Common myeloid progenitor, CD34-positive (primary cell): ENCODE measurements around the gene APAF1.
A peak's percentile ranks its signal among the peaks of the same experiment; 100 is the strongest.

Experiments
- CTCF ChIA-PET: fragments of 350-600 bp; sonication (Branson Sonifier 250); formaldehyde crosslinking; loops from one replicate; lab custom pipeline; 2021; ENCODE audit warnings: antibody characterized with exemption; lab: Charles Lee
- POLR2A ChIA-PET: fragments of 350-600 bp; sonication (Branson Sonifier 250); formaldehyde crosslinking; loops from one replicate; lab custom pipeline; 2021; ENCODE audit warnings: antibody characterized with exemption; lab: Charles Lee
- DNase-seq, 3 donors: peaks; one replicate each; pipeline versions ENCODE4 v3.0.0 to v3.0.0-alpha.2; 2013
- H3K27ac ChIP-seq, 2 experiments: 1 replicate in 1 of 2; 2 replicates in 1 of 2; pipeline ENCODE4 v1.7.0; 2013; ENCODE audit warnings: inconsistent platforms in 2 of 2, low read length in 2 of 2, mild to moderate bottlenecking in 2 of 2, low read depth in 1 of 2, moderate library complexity in 1 of 2; ENCODE audit not compliant: severe bottlenecking in 2 of 2, insufficient read depth in 1 of 2, poor library complexity in 1 of 2
- H3K27me3 ChIP-seq, 5 experiments: replicated peaks in 2 of 5; 1 replicate in 3 of 5; 2 replicates in 2 of 5; pipeline versions ENCODE4 v1.6.1 to v1.7.0; 2013; ENCODE audit warnings: low read length in 4 of 5, mild to moderate bottlenecking in 2 of 5, moderate library complexity in 2 of 5, inconsistent platforms in 1 of 5; ENCODE audit not compliant: insufficient read depth in 5 of 5, control insufficient read depth in 4 of 5
- H3K36me3 ChIP-seq, 4 experiments: 1 replicate in 2 of 4; 2 replicates in 2 of 4; pipeline versions ENCODE4 v1.6.1 to v1.7.0; 2013; ENCODE audit warnings: low read length in 3 of 4, control low read depth in 1 of 4, mild to moderate bottlenecking in 1 of 4; ENCODE audit not compliant: control insufficient read depth in 4 of 4, insufficient read depth in 4 of 4
- H3K4me1 ChIP-seq, 4 experiments: 1 replicate in 3 of 4; 2 replicates in 1 of 4; pipeline versions ENCODE4 v1.6.1 to v1.7.1; 2013; ENCODE audit warnings: low read length in 3 of 4, mild to moderate bottlenecking in 3 of 4, control low read depth in 1 of 4, inconsistent platforms in 1 of 4, moderate library complexity in 1 of 4; ENCODE audit not compliant: control insufficient read depth in 4 of 4, insufficient read depth in 4 of 4; ENCODE audit errors: control extremely low read depth in 1 of 4
- H3K4me3 ChIP-seq, 7 experiments: 1 replicate in 4 of 7; 2 replicates in 3 of 7; pipeline versions ENCODE4 v1.5.1 to v1.7.0; 2013; ENCODE audit warnings: mild to moderate bottlenecking in 7 of 7, low read length in 6 of 7, moderate library complexity in 6 of 7, inconsistent platforms in 2 of 7, low read depth in 2 of 7, control low read depth in 1 of 7; ENCODE audit not compliant: insufficient read depth in 4 of 7, control insufficient read depth in 1 of 7; ENCODE audit errors: extremely low read depth in 1 of 7
- H3K9me3 ChIP-seq, 5 experiments: 1 replicate in 4 of 5; 2 replicates in 1 of 5; pipeline versions ENCODE4 v1.6.1 to v1.7.1; 2013; ENCODE audit warnings: low read length in 4 of 5, mild to moderate bottlenecking in 2 of 5, inconsistent platforms in 1 of 5, low read depth in 1 of 5, moderate library complexity in 1 of 5; ENCODE audit not compliant: control insufficient read depth in 4 of 5, insufficient read depth in 2 of 5; ENCODE audit errors: control extremely low read depth in 1 of 5
- WGBS: methylation state at CpG from one replicate; pipeline ENCODE4 v1.1.5; 2013; ENCODE audit not compliant: insufficient coverage; 5-methylcytosine and 5-hydroxymethylcytosine counted together

Gene APAF1

DNA sequence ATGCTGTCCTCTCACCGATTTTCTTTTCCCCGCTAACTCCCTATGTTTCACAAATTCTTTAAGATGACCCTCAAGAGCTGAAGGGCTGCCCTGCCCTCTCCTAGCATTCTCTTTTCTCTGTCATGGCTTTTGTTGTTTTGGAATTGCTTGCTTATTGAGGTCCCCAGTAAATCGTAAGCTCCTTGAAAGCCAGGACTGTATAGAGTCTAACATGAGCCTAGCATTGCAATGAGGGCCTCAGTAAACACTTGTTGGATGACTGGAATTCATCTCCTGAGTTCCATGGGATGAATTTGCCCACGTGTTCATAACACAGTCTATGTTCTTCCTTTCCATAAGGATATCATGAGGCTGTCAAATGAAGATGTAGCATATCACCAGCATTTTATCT is 92.2 kb downstream of the APAF1 start:
- ChIA-PET POLR2A (no interaction called here), CTCF (no interaction called here)
- DNase-seq = no peak
- Histone ChIP-seq H3K36me3 (peaks cover 2 to 12% (median 9%) of the 10 kb centered on the region in 4 experiments), H3K9me3 (peaks cover 0 to 3% (median 0%) of the 10 kb centered on the region in 5 experiments), H3K27me3 (peaks cover 3 to 17% (median 9%) of the 10 kb centered on the region in 5 experiments), H3K27ac (no peak overlapping the region), H3K4me3 (no peak overlapping the region), H3K4me1 (no peaks in the 10 kb centered on the region)
- WGBS = 98% methylated on average over 4 of the region's 4 CpGs

DNA sequence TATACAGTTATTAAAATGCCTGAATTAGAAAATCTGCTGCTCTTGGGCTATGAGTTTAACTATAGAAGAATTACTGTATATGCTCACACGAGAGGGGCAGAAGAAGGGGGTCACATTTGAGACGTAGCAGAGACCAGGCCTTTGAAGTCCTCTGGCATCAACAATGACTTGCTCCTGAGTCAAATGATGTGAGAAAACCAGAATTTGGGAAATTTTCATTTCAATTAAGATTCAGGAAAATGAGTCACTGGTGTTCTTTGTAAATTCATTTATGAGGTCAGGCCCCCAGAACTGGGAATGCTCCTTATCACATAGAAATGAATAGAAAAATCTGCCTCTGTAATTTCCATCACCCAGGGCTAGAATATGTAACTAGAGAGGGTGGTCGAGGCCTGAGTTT is 92.9 kb downstream of the APAF1 start:
- DNase-seq = no peak
- peaks cover 3 to 22% (median 10%) of the 10 kb centered on the region in 5 experiments for H3K27me3 ChIP-seq
- H3K4me3 ChIP-seq = no peak overlapping the region
- WGBS = 90% methylated on average over 3 of the region's 3 CpGs
- ChIA-PET POLR2A (no interaction called here), CTCF (no interaction called here)
- H3K9me3 ChIP-seq = peaks cover 0 to 3% (median 0%) of the 10 kb centered on the region in 5 experiments
- peaks cover 2 to 7% (median 5%) of the 10 kb centered on the region in 4 experiments for H3K36me3 ChIP-seq
- no peak overlapping the region for H3K27ac ChIP-seq
- H3K4me1 ChIP-seq = no peaks in the 10 kb centered on the region

DNA sequence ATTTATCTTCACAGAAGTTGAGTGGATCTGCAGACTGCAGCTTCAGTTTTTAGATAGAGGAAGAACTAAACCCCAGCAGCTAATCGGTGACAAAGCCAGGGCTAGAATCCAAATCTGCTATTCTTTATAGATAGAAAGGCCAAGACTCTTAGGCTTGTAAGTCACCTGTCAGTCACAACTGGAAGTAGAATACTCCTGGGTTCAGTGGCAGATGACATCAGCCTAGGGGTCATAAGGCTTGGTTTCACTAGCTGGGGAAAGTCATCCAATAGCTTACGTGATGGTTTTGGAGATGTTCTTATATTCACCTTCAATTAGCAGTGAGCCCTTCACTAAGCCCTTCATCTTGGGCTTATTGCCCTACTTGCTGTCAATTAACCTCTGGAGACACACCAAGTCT is 93.4 kb downstream of the APAF1 start:
- POLR2A ChIA-PET = no interaction called here
- WGBS = 75% methylated on average over 1 of the region's 2 CpGs
- peaks cover 2 to 7% (median 4%) of the 10 kb centered on the region in 4 experiments for H3K36me3 ChIP-seq
- no peak for DNase-seq
- CTCF ChIA-PET = no interaction called here
- H3K9me3 ChIP-seq = peaks cover 0 to 3% (median 0%) of the 10 kb centered on the region in 5 experiments
- H3K4me3 ChIP-seq = no peak overlapping the region
- H3K27me3 ChIP-seq = peaks cover 5 to 22% (median 10%) of the 10 kb centered on the region in 5 experiments
- H3K27ac ChIP-seq = no peak overlapping the region
- no peaks in the 10 kb centered on the region for H3K4me1 ChIP-seq

DNA sequence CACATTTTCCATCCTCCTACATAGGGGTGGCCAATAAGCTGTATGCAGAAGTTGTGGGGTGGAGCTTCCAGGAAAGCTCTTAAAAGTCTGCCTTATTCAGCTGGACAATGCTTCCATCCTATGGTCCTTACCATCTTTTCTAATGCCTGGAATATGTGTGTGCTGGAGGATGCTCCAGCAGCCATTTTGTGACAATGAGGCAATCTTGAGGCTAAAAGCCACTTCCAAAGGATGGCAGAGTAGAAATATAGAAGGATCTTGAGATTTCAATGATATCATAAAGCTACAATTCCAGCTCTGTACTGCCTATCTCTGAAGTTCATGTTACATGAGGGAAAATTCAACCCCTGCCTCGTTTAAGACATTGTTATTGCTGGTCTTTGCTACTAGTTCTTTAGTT is 95.7 kb downstream of the APAF1 start:
- Histone ChIP-seq H3K27me3 (peaks cover 6 to 34% (median 16%) of the 10 kb centered on the region in 5 experiments), H3K27ac (no peak overlapping the region), H3K36me3 (peaks cover 0 to 4% (median 2%) of the 10 kb centered on the region in 4 experiments), H3K4me3 (no peak overlapping the region), H3K4me1 (peaks cover 0 to 6% (median 5%) of the 10 kb centered on the region in 4 experiments), H3K9me3 (peaks cover 0 to 3% (median 0%) of the 10 kb centered on the region in 5 experiments)
- no peak for DNase-seq
- ChIA-PET POLR2A (no interaction called here), CTCF (interaction anchor here (1.3 kb wide), 1 partner anchor 12 kb away, joined by 4 read pairs; no protein-coding TSS in a partner anchor)
- 100% methylated on average over 1 of the region's 1 CpG for WGBS

DNA sequence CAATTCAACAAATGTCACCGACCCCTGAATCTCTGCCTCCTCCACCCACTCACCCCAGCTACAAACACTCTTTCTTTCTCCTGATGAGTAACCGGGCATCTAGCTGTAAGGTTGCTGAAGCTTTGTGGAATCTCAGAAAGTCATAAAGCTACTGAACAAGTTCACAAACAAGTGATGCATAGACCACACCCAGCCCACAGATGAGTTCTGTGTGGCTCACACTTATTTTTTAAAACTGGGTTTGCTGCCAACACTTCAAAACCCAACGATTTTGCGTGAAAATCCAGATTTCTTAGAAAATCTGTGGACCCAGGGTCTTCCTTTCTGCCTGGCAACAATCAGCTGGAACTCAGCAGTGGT is 96.1 kb downstream of the APAF1 start:
- Histone ChIP-seq H3K9me3 (peaks cover 0 to 3% (median 0%) of the 10 kb centered on the region in 5 experiments), H3K4me3 (no peak overlapping the region), H3K36me3 (no peaks in the 10 kb centered on the region), H3K27me3 (peaks cover 6 to 38% (median 19%) of the 10 kb centered on the region in 5 experiments), H3K4me1 (peaks cover 0 to 9% (median 9%) of the 10 kb centered on the region in 4 experiments), H3K27ac (no peak overlapping the region)
- WGBS = 93% methylated on average over 4 of the region's 4 CpGs
- ChIA-PET POLR2A (no interaction called here), CTCF (interaction anchor here (1.3 kb wide), 1 partner anchor 12 kb away, joined by 4 read pairs; no protein-coding TSS in a partner anchor)
- DNase-seq = no peak

DNA sequence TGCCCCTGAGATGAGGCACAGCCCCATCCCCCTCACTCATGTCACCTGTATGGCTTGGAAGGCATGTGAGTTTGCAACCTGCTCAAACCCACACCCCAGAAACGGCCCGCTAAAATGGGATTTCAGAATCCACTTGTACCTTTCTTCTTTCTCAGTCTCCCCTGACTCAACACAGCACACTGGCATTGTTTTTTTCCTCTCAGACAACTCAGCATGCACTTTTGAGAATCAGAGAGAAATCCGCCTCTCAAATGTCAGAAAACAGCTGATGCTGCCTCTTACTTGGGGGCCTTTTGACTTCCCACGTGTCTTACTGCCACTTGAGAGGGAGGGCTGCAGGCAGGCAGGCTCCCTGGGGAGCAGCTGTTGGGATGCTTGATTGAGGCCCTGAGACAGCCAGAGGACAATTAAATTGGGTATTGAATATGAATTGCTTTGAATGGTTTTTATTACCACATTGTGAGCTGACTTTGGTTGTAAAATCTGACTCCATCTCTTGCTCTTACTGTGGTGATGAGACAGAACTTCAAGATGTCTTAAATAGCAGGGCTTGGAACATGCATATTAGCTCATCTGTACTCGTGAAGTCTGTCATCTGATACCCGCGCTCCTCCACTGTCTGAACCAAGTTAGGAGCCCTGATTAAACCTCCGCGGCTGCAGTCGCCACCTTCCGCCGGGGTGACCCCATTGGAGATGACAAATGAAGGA is 96.6 kb downstream of the APAF1 start:
- ChIA-PET CTCF (interaction anchor here (1.0 to 2.9 kb wide), 2 partner anchors 13 to 28 kb away, joined by 3 to 10 read pairs; no protein-coding TSS in a partner anchor), POLR2A (no interaction called here)
- Histone ChIP-seq H3K27ac (no peak overlapping the region), H3K27me3 (peaks cover 6 to 44% (median 24%) of the 10 kb centered on the region in 5 experiments), H3K9me3 (peaks cover 0 to 3% (median 0%) of the 10 kb centered on the region in 5 experiments), H3K4me3 (no peak overlapping the region), H3K4me1 (peaks cover 0 to 12% (median 9%) of the 10 kb centered on the region in 4 experiments), H3K36me3 (no peaks in the 10 kb centered on the region)
- DNase-seq = no peak
- WGBS = 65% methylated on average over 12 of the region's 12 CpGs

DNA sequence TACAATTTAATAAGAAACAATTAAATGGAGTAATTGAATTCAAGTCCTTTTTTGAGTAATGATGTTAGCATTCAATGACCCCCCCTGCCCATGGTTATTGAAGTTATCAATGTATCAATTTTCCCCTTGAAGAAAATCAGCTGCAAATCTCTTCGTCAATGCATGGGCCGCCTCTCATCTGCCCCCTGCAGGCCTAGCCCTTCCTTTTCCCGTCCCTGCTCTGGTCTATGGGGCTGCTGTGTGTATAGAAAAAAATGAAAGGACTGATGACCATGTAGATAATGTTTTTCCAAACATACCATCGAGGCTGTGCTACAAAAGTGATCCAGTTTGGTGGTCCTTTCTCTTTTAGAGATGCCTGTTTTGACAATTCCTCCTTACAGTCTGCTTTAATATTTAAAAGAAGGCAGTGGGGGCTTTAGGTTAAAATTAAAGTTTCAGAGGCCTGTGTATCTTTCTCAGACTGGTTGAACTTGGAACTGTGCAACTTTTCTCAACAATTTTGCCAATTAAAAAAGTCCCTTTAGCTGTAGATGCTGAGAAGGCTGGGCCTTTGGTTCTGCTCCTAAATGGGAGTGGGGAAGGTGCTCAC is 98.4 kb downstream of the APAF1 start:
- Histone ChIP-seq H3K4me3 (no peak overlapping the region), H3K27ac (no peak overlapping the region), H3K36me3 (no peaks in the 10 kb centered on the region), H3K4me1 (peaks cover 0 to 12% (median 9%) of the 10 kb centered on the region in 4 experiments), H3K9me3 (peaks cover 0 to 3% (median 0%) of the 10 kb centered on the region in 5 experiments), H3K27me3 (peaks cover 12 to 53% (median 25%) of the 10 kb centered on the region in 5 experiments)
- DNase-seq = peak; percentile 18 to 44 (median 38)
- CTCF ChIA-PET = interaction anchor here (1.2 to 2.9 kb wide), 5 partner anchors 15 to 44 kb away, joined by 3 to 10 read pairs (median 3); no protein-coding TSS in a partner anchor
- POLR2A ChIA-PET = no interaction called here
- WGBS = 0% methylated on average over 1 of the region's 4 CpGs
